Endothelial cell of umbilical vein (primary cell): ENCODE results near the gene LGR6. TPM values are rescaled to one million over a fixed set of nuclear protein-coding genes. Genes with fewer than 3 reads are reported as not detected.

Experiments
- BruUV-seq: library from RNA; stranded (reverse); fragments of 400-500 nt; replicated peaks from 2 replicates; lab custom pipeline; 2021; lab: Mats Ljungman, UMichigan
- CTCF ChIA-PET: fragments of 300-600, 350-600 bp; sonication (Branson Sonifier 250); formaldehyde crosslinking; loops from one replicate; lab custom pipeline; 2021; ENCODE audit warnings: antibody characterized with exemption, inconsistent platforms; lab: Charles Lee
- POLR2A ChIA-PET: fragments of 300-600, 350-600 bp; sonication (Branson Sonifier 250); formaldehyde crosslinking; loops from one replicate; lab custom pipeline; 2021; ENCODE audit warnings: antibody characterized with exemption, inconsistent platforms; lab: Charles Lee
- DNase-seq: peaks from one replicate; pipeline ENCODE4 v3.0.0-alpha.2; 2011; ENCODE audit warnings: low read depth, low spot score
- FAIRE-seq: peaks from 2 replicates; lab custom pipeline; 2011; peaks lifted over from hg19 to GRCh38; lab: Jason Lieb, UNC
- H2AFZ ChIP-seq: 2 replicates; pipeline ENCODE4 v1.6.0; 2012; ENCODE audit warnings: low read depth, low read length, control low read depth, inconsistent platforms
- H3K27ac ChIP-seq: 2 replicates; pipeline ENCODE4 v1.5.1; 2011; ENCODE audit warnings: low read depth, mild to moderate bottlenecking, control low read depth, low read length, moderate library complexity; ENCODE audit not compliant: insufficient read depth
- H3K27me3 ChIP-seq, 2 experiments: 2 replicates each; pipeline versions ENCODE4 v1.6.0 to v1.6.1; 2011; ENCODE audit warnings: low read length in 2 of 2, mixed read lengths in 1 of 2; ENCODE audit not compliant: control insufficient read depth in 2 of 2, insufficient read depth in 2 of 2
- H3K36me3 ChIP-seq, 2 experiments: 2 replicates in 1 of 2; 3 replicates in 1 of 2; pipeline ENCODE4 v1.5.1; 2011; ENCODE audit warnings: low read length in 2 of 2, mild to moderate bottlenecking in 1 of 2, moderate library complexity in 1 of 2; ENCODE audit not compliant: control insufficient read depth in 2 of 2, insufficient read depth in 2 of 2; ENCODE audit errors: extremely low read depth in 1 of 2
- H3K4me1 ChIP-seq: 3 replicates; pipeline ENCODE4 v1.5.1; 2011; ENCODE audit warnings: mild to moderate bottlenecking, low read length; ENCODE audit not compliant: control insufficient read depth, insufficient read depth; ENCODE audit errors: extremely low read depth
- H3K4me2 ChIP-seq: 2 replicates; pipeline ENCODE4 v1.6.1; 2011; ENCODE audit warnings: low read length, control low read depth, mixed read lengths; ENCODE audit not compliant: insufficient read depth
- H3K4me3 ChIP-seq, 3 experiments: fragments of 200-600 bp in 1 of 3; sonication (generic), shearing (Covaris generic) in 1 of 3; replicated peaks in 1 of 3; 2 replicates each; pipeline ENCODE4 v1.5.1; 2011 to 2016; ENCODE audit warnings: control low read depth in 3 of 3, low read length in 3 of 3, mild to moderate bottlenecking in 2 of 3, inconsistent platforms in 1 of 3, low read depth in 1 of 3, moderate library complexity in 1 of 3; ENCODE audit not compliant: insufficient read depth in 1 of 3
- H3K79me2 ChIP-seq: 2 replicates; pipeline ENCODE4 v1.6.0; 2012; ENCODE audit warnings: low read length, inconsistent platforms; ENCODE audit not compliant: control insufficient read depth, insufficient read depth
- H3K9ac ChIP-seq: replicated peaks from 2 replicates; pipeline ENCODE3; 2011; ENCODE audit warnings: low read length, control low read depth; ENCODE audit not compliant: insufficient read depth; ENCODE audit errors: extremely low read depth
- H3K9me1 ChIP-seq: replicated peaks from 3 replicates; pipeline ENCODE4 v1.6.0; 2011; ENCODE audit warnings: mild to moderate bottlenecking, low read length; ENCODE audit not compliant: control insufficient read depth, insufficient read depth; ENCODE audit errors: extremely low read depth
- H3K9me3 ChIP-seq: replicated peaks from 2 replicates; pipeline ENCODE4 v1.5.1; 2012; ENCODE audit warnings: low read length, inconsistent platforms; ENCODE audit not compliant: control insufficient read depth, insufficient read depth
- H4K20me1 ChIP-seq: replicated peaks from 2 replicates; pipeline ENCODE3; 2011; ENCODE audit warnings: mild to moderate bottlenecking, low read length; ENCODE audit not compliant: control insufficient read depth, insufficient read depth; ENCODE audit errors: extremely low read depth
- CTCF ChIP-seq, 2 donors: IDR thresholded peaks; 1 replicate in 1 of 2; 2 replicates in 1 of 2; pipeline ENCODE4 v1.5.1; 2011; ENCODE audit warnings: low read length in 2 of 2, mild to moderate bottlenecking in 2 of 2, moderate library complexity in 2 of 2, control low read depth in 1 of 2, inconsistent platforms in 1 of 2, low read depth in 1 of 2; ENCODE audit not compliant: insufficient read depth in 1 of 2; ENCODE audit errors: extremely low read depth in 1 of 2
- EZH2 ChIP-seq: IDR thresholded peaks from 2 replicates; pipeline ENCODE4 v1.6.1; 2012; ENCODE audit warnings: borderline replicate concordance, low read depth, mild to moderate bottlenecking, moderate library complexity, low read length, inconsistent platforms; ENCODE audit not compliant: severe bottlenecking
- GATA2 ChIP-seq: IDR thresholded peaks from 2 replicates; pipeline ENCODE4 v1.7.0; 2011; ENCODE audit warnings: low read depth, mild to moderate bottlenecking, moderate library complexity, mixed read lengths, low read length; ENCODE audit not compliant: insufficient read length, insufficient read depth
- JUN ChIP-seq: IDR thresholded peaks from 2 replicates; pipeline ENCODE4 v1.6.1; 2011; ENCODE audit warnings: borderline replicate concordance, low read depth; ENCODE audit not compliant: insufficient read length, insufficient read depth
- MYC ChIP-seq: IDR thresholded peaks from one replicate; pipeline ENCODE4 v1.6.1; 2011; ENCODE audit warnings: mild to moderate bottlenecking, low read depth, low read length
- POLR2A ChIP-seq: IDR thresholded peaks from 2 replicates; pipeline ENCODE4 v1.6.1; 2012; ENCODE audit warnings: low read depth, mild to moderate bottlenecking, control low read depth, low read length
- POLR2AphosphoS5 ChIP-seq: IDR thresholded peaks from 2 replicates; pipeline ENCODE4 v1.6.1; 2012; ENCODE audit warnings: low read depth, mild to moderate bottlenecking, control low read depth, low read length, moderate library complexity; ENCODE audit not compliant: insufficient read depth
- dilution Hi-C: fragments of 300-500 bp; cut with MboI; formaldehyde crosslinking; loops from one replicate; pipeline ENCODE4 v1.15.0; 2019; ENCODE audit warnings: low sequenced_read_pairs; ENCODE audit not compliant: extremely low pct_ligation_motif_present
- intact Hi-C: fragments of 100-400 bp; cut with micrococcal nuclease; formaldehyde crosslinking; loops from one replicate; pipeline ENCODE4 v1.10.0; 2022
- polyA plus RNA-seq, 4 experiments: library from polyadenylated mRNA; depleted of rRNA in 3 of 4; stranded (reverse) in 3 of 4; unstranded in 1 of 4; fragments of >200 nt; gene quantifications; 2 replicates each; pipeline versions ENCODE4 v1.2.1 to v1.2.3, GENCODE V29; 2011 to 2012; ENCODE audit warnings: missing spikeins in 1 of 4
- total RNA-seq: library from RNA; stranded (reverse); gene quantifications from 2 replicates; pipeline ENCODE4 v1.2.3, GENCODE V29; 2021

Gene LGR6
- total and polyA plus RNA-seq, 2 donors (not counting 3 experiments of a cell fraction or from before 2014, with no cell fraction given), result not detected

GRCh38 chr1:202317941-202318925 is 124.6 kb downstream of the LGR6 start:
- TF ChIP-seq CTCF (IDR thresholded peaks at IDR 0.05; ENCODE audit: extremely low read depth in 1 of 2, insufficient read depth in 1 of 2, low read depth in 1 of 2, low read length in 2 of 2) (no peak), POLR2A (no peak), POLR2AphosphoS5 (no peak), EZH2 (no peak), MYC (no peak), JUN (no peak), GATA2 (no peak)
- no TSS peak for BruUV-seq
- ChIA-PET CTCF (interaction anchor here (1.6 to 8.4 kb wide), 5 partner anchors 44 to 129 kb away, joined by 6 to 121 read pairs (median 15); partner anchors contain the start of gene LGR6), POLR2A (no interaction called here)
- Histone ChIP-seq H3K4me3 (no peak overlapping the region), H3K27me3 (no peaks in the 10 kb centered on the region), H2AFZ (no peak overlapping the region), H3K36me3 (no peaks in the 10 kb centered on the region), H3K79me2 (no peaks in the 10 kb centered on the region), H3K4me2 (no peak overlapping the region), H3K4me1 (no peaks in the 10 kb centered on the region), H3K27ac (no peak overlapping the region), H3K9me3 (no peaks in the 10 kb centered on the region), H4K20me1 (no peaks in the 10 kb centered on the region), H3K9me1 (no peaks in the 10 kb centered on the region), H3K9ac (no peak overlapping the region)
- DNase-seq (no peak), FAIRE-seq (no peak)
- intact Hi-C loops (no loop called here), dilution Hi-C loops (loop anchor here (25.0 kb wide), 1 partner anchor 106 kb away; no protein-coding TSS in a partner anchor)
